ENCODE measurements around the gene DOCK2.

DNA sequence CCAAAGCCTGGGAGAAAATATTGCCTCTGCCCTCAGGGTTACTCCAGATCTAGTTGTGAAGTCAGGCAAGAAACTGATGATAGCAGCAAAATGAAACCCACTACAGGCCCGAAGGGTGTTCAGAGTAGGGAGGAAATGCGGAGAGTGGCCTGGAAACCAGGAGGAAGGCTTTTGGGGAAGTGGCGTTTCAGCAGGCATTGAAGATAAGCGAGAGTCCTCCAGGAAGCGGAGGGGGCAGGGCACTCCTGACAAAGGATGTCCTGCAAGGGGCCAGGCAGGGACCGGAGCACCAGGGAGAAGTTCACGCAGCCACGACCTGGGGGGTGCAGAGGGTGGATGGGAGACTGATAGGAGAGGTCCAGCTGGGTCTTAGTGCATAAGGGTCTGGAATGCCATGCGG is 460.9 kb downstream of the DOCK2 start:
- TF ChIP-seq CTCF (conservative IDR thresholded peaks at IDR 0.05): no peak
- no peak for TF ChIP-seq ZFX (IDR thresholded peaks at IDR 0.05)
